HG03108 (cell line): ENCODE data around the gene PALLD.
"Not testable (repeated sequence)": the region's sequence is repeated elsewhere in the genome, so short reads cannot be mapped to it uniquely, and the experiment has no call there.

Source experiments
- ATAC-seq: cut with Tn5 transposase; IDR thresholded peaks from one replicate; pipeline ENCODE4 v1.9.1; 2021; ENCODE audit warnings: moderate library complexity; ENCODE audit not compliant: unreplicated experiment

Gene PALLD

GRCh38 chr4:168691631-168692369, 194.9 kb downstream of the PALLD start:
- no peak for ATAC-seq

- no peak for ATAC-seq
Measured at GRCh38 chr4:168693750-168694490, 197.1 kb downstream of the PALLD start.

DNA sequence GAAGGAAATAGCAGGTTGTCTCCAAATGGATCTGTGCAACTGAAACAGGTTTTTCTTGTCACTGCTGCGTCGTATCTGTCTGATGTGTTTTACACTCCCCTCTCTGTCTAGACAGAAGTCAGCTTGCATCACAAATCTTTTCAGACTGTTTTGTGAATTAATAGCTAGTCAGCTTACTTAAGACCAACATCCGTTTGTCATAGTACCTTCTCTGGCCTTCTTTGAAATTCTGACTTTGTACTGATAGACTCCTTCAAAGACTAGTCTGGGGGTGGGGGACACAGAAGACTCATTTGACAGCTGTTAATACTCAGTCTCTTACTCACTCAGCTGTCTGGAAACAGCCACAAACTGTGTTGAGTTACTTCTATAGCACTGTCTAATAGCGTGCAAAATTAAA, 197.8 kb downstream of the PALLD start:
- ATAC-seq = no peak

GRCh38 chr4:168695288-168695687, 198.4 kb downstream of the PALLD start:
- ATAC-seq = no peak

DNA sequence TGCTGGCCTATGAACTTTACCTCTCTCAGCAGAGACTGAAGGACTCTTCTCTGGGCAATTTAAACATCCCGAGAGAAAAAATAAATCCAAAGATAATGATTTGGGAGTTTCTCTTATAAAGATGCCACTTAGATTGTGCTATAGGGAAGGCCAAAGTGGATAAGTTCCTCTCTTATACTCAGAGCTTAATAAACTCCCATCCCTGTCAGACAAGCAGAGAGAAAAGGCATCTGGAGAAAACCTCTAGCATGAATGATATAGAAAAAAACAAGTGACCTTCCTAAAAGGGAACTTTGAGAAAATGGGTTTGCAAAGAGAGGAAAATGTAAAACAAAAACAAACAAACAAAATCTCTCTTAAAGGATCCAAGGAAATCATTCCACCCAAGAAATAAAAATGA, 199.4 kb downstream of the PALLD start:
- no peak for ATAC-seq

DNA sequence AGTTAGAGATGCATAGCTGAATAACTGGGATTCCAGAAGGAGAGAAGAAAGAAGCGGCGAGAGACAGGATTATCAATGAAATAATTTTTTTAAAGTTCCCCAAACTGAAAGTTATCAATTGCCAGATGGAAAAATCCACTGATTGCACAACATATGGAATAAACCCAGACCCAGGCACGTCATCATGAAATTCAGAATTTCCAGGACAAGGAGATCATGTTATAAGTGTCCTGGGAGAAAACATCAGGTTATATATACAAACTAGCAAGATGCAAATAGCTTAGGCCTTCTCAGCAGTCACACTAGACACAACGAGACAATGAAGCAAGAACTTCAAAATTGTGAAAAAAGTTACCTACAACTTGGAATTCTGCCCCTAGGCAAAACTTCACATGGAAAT, 200.0 kb downstream of the PALLD start:
- ATAC-seq = no peak

- no peak for ATAC-seq
Measured at GRCh38 chr4:168699224-168699878, 202.5 kb downstream of the PALLD start.

- ATAC-seq = no peak
Measured at GRCh38 chr4:168701061-168701460, 204.2 kb downstream of the PALLD start.

- ATAC-seq = not testable (repeated sequence)
Measured at GRCh38 chr4:168702581-168703087, 205.8 kb downstream of the PALLD start.

GRCh38 chr4:168705121-168705520, 208.3 kb downstream of the PALLD start:
- ATAC-seq = no peak

GRCh38 chr4:168707205-168707604, 210.4 kb downstream of the PALLD start:
- ATAC-seq = no peak

- ATAC-seq = no peak
Measured at GRCh38 chr4:168708108-168708507, 211.3 kb downstream of the PALLD start.

DNA sequence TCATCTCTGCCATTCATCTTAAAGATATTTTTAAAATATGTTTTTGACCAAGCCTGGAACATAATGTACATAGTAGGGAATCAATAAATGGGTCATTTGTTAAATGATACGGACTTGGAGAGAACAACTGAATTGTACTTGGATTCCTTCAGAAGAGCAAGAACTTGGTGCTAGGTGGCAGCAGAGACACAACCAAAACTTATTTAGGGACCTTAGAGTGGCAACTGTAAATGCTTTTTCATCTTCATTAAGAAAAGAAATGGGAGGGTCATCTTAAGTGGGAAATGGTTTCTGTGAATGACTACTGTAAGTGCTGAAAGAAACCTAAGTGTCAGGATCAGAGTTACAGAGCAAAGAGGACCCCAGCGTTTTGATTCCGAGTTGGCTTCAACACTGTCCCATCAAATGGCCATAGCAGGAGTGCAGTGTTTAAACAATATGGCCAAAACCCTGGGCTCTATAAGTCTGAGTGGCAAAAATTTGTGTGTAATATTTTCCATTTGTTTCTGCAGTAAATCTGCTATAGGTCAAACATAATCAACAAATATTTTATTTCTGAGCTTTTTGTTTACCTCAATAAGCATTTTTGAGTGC, 213.6 kb downstream of the PALLD start:
- ATAC-seq = no peak

GRCh38 chr4:168711197-168712140, 214.6 kb downstream of the PALLD start:
- ATAC-seq = no peak

DNA sequence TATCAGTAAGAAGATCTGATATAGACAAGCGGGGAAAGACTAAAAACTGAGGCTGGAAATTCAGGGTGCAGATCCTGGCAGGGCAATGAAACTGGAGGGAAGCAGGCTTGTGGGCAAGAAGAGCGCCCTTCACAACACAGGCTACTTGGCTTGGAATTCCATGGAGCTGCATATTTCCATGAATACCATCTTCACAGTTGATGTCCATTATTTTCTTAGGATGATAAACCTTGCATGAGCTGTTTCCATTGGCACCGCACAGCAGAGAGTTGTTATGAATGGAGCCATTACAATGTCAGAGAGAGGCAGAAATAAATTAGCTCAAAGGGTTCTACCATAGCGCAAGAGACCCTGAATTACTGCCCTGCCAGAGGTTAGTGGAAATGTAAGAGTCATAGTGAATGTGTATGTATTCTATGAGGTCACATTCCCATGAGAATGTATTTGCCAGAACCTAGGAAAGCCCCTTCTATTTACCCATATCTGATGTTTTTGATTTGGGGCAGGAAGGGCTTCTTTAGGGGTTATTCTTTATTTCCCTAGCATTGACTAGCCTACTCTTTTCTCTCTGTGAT, 215.6 kb downstream of the PALLD start:
- no peak for ATAC-seq

DNA sequence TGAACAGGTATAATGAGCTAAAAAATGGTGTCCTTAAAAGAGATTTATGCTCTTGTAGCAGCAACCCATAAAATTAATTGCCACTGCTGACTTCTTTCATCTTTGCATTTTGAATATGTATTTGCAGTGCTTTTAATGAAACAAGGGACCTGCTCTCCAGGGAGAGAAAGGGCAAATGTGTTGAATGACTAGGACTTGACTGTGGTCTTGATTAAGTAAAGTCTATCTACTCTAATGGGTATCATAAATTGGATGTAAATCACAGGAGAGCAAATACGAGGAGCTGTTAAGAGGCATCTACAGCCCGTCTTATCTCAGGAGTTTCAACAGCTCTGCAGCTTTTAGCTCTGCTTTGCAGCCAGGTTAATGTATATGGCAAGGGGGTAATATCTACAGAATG, 216.4 kb downstream of the PALLD start:
- no peak for ATAC-seq

- ATAC-seq = no peak
Measured at GRCh38 chr4:168715896-168716295, 219.0 kb downstream of the PALLD start.

- no peak for ATAC-seq
Measured at GRCh38 chr4:168716406-168717129, 219.7 kb downstream of the PALLD start.

- no peak for ATAC-seq
Measured at GRCh38 chr4:168717847-168718246, 221.0 kb downstream of the PALLD start.
